HEK293 (cell line): Measurements from ENCODE around the gene TGFBI.
"Not testable (repeated sequence)": the region's sequence is repeated elsewhere in the genome, so short reads cannot be mapped to it uniquely, and the experiment has no call there.

Experiments
- CTCF ChIA-PET: fragments of 350-600 bp; formaldehyde crosslinking; extraction: SDS; loops from one replicate; lab custom pipeline; 2021; ENCODE audit warnings: antibody characterized with exemption; lab: Yijun Ruan, JAX
- POLR2A ChIA-PET: fragments of 300-600 bp; formaldehyde crosslinking; extraction: SDS; loops from one replicate; lab custom pipeline; 2020; ENCODE audit warnings: antibody characterized with exemption, inconsistent platforms; lab: Yijun Ruan, JAX
- H3K27ac ChIP-seq: fragments of 200-500 bp; sonication (Bioruptor generic); 2 replicates; pipeline ENCODE4 v1.5.1; 2014; ENCODE audit warnings: low read depth, low read length, control low read depth, inconsistent platforms; ENCODE audit errors: extremely low read depth
- H3K36me3 ChIP-seq, 2 experiments: fragments of 200-500 bp in 1 of 2; sonication (Bioruptor generic) in 1 of 2; 1 replicate in 1 of 2; 2 replicates in 1 of 2; pipeline ENCODE4 v1.5.1; 2014 to 2017; ENCODE audit warnings: inconsistent platforms in 2 of 2, low read length in 2 of 2; ENCODE audit not compliant: control insufficient read depth in 2 of 2, insufficient read depth in 1 of 2
- H3K4me1 ChIP-seq: fragments of 200-500 bp; sonication (Bioruptor generic); 2 replicates; pipeline ENCODE4 v1.5.1; 2014; ENCODE audit warnings: mild to moderate bottlenecking, low read length, inconsistent platforms; ENCODE audit not compliant: control insufficient read depth, insufficient read depth
- H3K4me3 ChIP-seq: 2 replicates; pipeline ENCODE4 v1.5.1; 2011; ENCODE audit warnings: low read depth, mild to moderate bottlenecking, control low read depth, low read length, moderate library complexity
- H3K9me3 ChIP-seq: fragments of 200-500 bp; sonication (Bioruptor generic); 2 replicates; pipeline ENCODE4 v1.5.1; 2014; ENCODE audit warnings: low read depth, low read length, inconsistent platforms; ENCODE audit not compliant: control insufficient read depth, insufficient read depth
- EGR2 ChIP-seq: fragments of 450-650 bp; formaldehyde crosslinking; IDR thresholded peaks from 2 replicates; pipeline ENCODE4 v1.5.1; 2016; ENCODE audit warnings: low read depth, missing biosample characterization, missing genetic modification characterization
- INSM2 ChIP-seq: fragments of 450-650 bp; formaldehyde crosslinking; IDR thresholded peaks from 2 replicates; pipeline ENCODE4 v1.5.1; 2016; ENCODE audit warnings: missing biosample characterization, missing genetic modification characterization
- SETDB1 ChIP-seq: IDR thresholded peaks from one replicate; pipeline ENCODE4 v1.6.1; 2017; ENCODE audit warnings: mild to moderate bottlenecking, low read length, moderate library complexity, mixed read lengths; ENCODE audit not compliant: insufficient read length
- TRIM28 ChIP-seq: IDR thresholded peaks from 2 replicates; pipeline ENCODE4 v1.6.1; 2011; ENCODE audit warnings: low read length, control low read depth, borderline replicate concordance
- ZBTB7A ChIP-seq: fragments of 450-650 bp; formaldehyde crosslinking; IDR thresholded peaks from 2 replicates; pipeline ENCODE4 v1.5.1; 2016; ENCODE audit warnings: low read depth, missing biosample characterization, missing genetic modification characterization
- ZFHX2 ChIP-seq: fragments of 450-650 bp; formaldehyde crosslinking; conservative IDR thresholded peaks from 2 replicates; pipeline ENCODE4 v1.5.1; 2016; ENCODE audit warnings: missing biosample characterization, missing genetic modification characterization
- ZNF138 ChIP-seq: fragments of 450-650 bp; formaldehyde crosslinking; IDR thresholded peaks from 2 replicates; pipeline ENCODE4 v1.5.1; 2016; ENCODE audit warnings: missing biosample characterization, missing genetic modification characterization, borderline replicate concordance
- ZNF155 ChIP-seq: fragments of 450-650 bp; formaldehyde crosslinking; IDR thresholded peaks from 2 replicates; pipeline ENCODE4 v1.5.1; 2016; ENCODE audit warnings: missing biosample characterization, missing genetic modification characterization
- ZNF184 ChIP-seq: fragments of 450-650 bp; IDR thresholded peaks from 2 replicates; pipeline ENCODE4 v1.5.1; 2018; ENCODE audit warnings: missing biosample characterization, mild to moderate bottlenecking, missing genetic modification characterization
- ZNF266 ChIP-seq: fragments of 450-650 bp; formaldehyde crosslinking; IDR thresholded peaks from 2 replicates; pipeline ENCODE4 v1.5.1; 2016; ENCODE audit warnings: missing biosample characterization, missing genetic modification characterization, low read depth
- ZNF274 ChIP-seq, 2 experiments: fragments of 200-500 bp in 1 of 2; fragments of 450-650 bp in 1 of 2; sonication (Bioruptor generic) in 1 of 2; formaldehyde crosslinking in 1 of 2; IDR thresholded peaks; 2 replicates each; pipeline versions ENCODE4 v1.5.1 to v1.6.1; 2014 to 2016; ENCODE audit warnings: borderline replicate concordance in 1 of 2, inconsistent platforms in 1 of 2, low read length in 1 of 2, missing biosample characterization in 1 of 2, missing genetic modification characterization in 1 of 2
- ZNF423 ChIP-seq: fragments of 450-650 bp; formaldehyde crosslinking; IDR thresholded peaks from 2 replicates; pipeline ENCODE4 v1.5.1; 2016; ENCODE audit warnings: missing biosample characterization, missing genetic modification characterization
- ZNF426 ChIP-seq: fragments of 450-650 bp; formaldehyde crosslinking; IDR thresholded peaks from 2 replicates; pipeline ENCODE4 v1.5.1; 2017; ENCODE audit warnings: missing biosample characterization, missing genetic modification characterization, mild to moderate bottlenecking, inconsistent platforms, moderate library complexity
- ZNF449 ChIP-seq: fragments of 450-650 bp; formaldehyde crosslinking; IDR thresholded peaks from 2 replicates; pipeline ENCODE4 v1.5.1; 2017; ENCODE audit warnings: missing biosample characterization, mild to moderate bottlenecking, missing genetic modification characterization, moderate library complexity
- ZNF513 ChIP-seq: fragments of 450-650 bp; IDR thresholded peaks from 2 replicates; pipeline ENCODE4 v1.5.1; 2018; ENCODE audit warnings: missing biosample characterization, missing genetic modification characterization
- ZNF544 ChIP-seq: fragments of 450-650 bp; formaldehyde crosslinking; IDR thresholded peaks from 2 replicates; pipeline ENCODE4 v1.5.0; 2017; ENCODE audit warnings: missing biosample characterization, missing genetic modification characterization
- ZNF658 ChIP-seq: fragments of 450-650 bp; formaldehyde crosslinking; IDR thresholded peaks from 2 replicates; pipeline ENCODE4; 2016; ENCODE audit warnings: missing biosample characterization, missing genetic modification characterization
- ZNF670 ChIP-seq: fragments of 450-650 bp; formaldehyde crosslinking; IDR thresholded peaks from 2 replicates; pipeline ENCODE4 v1.5.1; 2016; ENCODE audit warnings: missing biosample characterization, missing genetic modification characterization, low read depth
- ZNF677 ChIP-seq: fragments of 450-650 bp; IDR thresholded peaks from 2 replicates; pipeline ENCODE4 v1.5.0; 2018; ENCODE audit warnings: missing biosample characterization, mild to moderate bottlenecking, missing genetic modification characterization, moderate library complexity
- ZNF837 ChIP-seq: fragments of 450-650 bp; formaldehyde crosslinking; IDR thresholded peaks from 2 replicates; pipeline ENCODE4 v1.5.1; 2016; ENCODE audit warnings: missing biosample characterization, missing genetic modification characterization

TGFBI gene

GRCh38 chr5:136043551-136043950, 14.8 kb downstream of the TGFBI start (continued):
- TF ChIP-seq ZNF449 (tag by site-specific recombination) (no peak), ZNF423 (tag by site-specific recombination) (no peak), ZNF513 (tag by site-specific recombination) (no peak), ZNF274 (IDR thresholded peaks at IDR 0.05; ENCODE audit: low read length) (no peak), ZNF274 (tag by site-specific recombination; IDR thresholded peaks at IDR 0.05; ENCODE audit: borderline replicate concordance) (no peak)

- TF ChIP-seq ZNF184 (tag by site-specific recombination) (no peak), ZNF138 (tag by site-specific recombination) (no peak), EGR2 (peak; percentile 62), ZNF266 (tag by site-specific recombination) (no peak), TRIM28 (no peak), ZFHX2 (peak; percentile 65), ZNF837 (no peak), ZNF670 (tag by site-specific recombination) (no peak), ZNF677 (no peak), ZNF544 (tag by site-specific recombination) (no peak), ZNF155 (tag by site-specific recombination) (no peak), INSM2 (tag by site-specific recombination) (no peak), ZNF658 (no peak), ZBTB7A (tag by site-specific recombination) (no peak), ZNF426 (tag by site-specific recombination) (no peak), SETDB1 (no peak)
- Histone ChIP-seq H3K4me3 (no peak overlapping the region), H3K4me1 (peaks cover 2% of the 10 kb centered on the region; the same call in 1 of the 2 replicates), H3K36me3 (no peaks in the 10 kb centered on the region), H3K9me3 (no peaks in the 10 kb centered on the region), H3K27ac (no peak overlapping the region)
- ChIA-PET CTCF (no interaction called here), POLR2A (interaction anchor here (1.4 kb wide), 1 partner anchor 9 kb away, joined by 3 read pairs; no protein-coding TSS in a partner anchor)
Measured at GRCh38 chr5:136043968-136044610, 15.3 kb downstream of the TGFBI start.

DNA sequence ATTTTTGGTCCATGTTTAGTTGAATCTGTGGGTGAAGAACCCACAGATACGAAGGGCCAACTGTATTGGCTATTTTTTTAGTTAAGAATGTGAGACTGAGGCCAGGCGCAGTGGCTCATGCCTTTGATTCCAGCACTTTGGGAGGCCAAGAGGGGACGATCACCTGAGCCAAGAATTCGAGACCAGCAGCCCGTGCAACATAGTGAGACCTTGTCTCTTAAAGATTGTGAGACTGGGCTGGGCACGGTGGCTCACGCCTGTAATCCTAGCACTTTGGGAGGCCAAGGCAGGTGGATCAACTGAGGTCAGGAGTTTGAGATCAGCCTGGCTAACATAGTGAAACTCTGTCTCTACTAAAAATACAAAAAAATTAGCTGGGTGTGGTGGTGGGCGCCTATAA, 16.2 kb downstream of the TGFBI start:
- H3K36me3 ChIP-seq, H3K4me3 ChIP-seq, H3K4me1 ChIP-seq, H3K27ac ChIP-seq, H3K9me3 ChIP-seq: not testable (repeated sequence)
- POLR2A ChIA-PET, result interaction anchor here (1.4 kb wide), 1 partner anchor 9 kb away, joined by 3 read pairs; no protein-coding TSS in a partner anchor
- CTCF ChIA-PET, result interaction anchor here (0.7 to 2.8 kb wide), 4 partner anchors 10 to 85 kb away, joined by 3 to 14 read pairs (median 5); no protein-coding TSS in a partner anchor
